Testis (tissue), 2 donors: Measurements from ENCODE around the gene DDX56.
"Not testable (repeated sequence)": the region's sequence is repeated elsewhere in the genome, so short reads cannot be mapped to it uniquely, and the experiment has no call there.

Experiments
- POLR2A ChIP-seq: fragments of 450-650 bp; IDR thresholded peaks from one replicate; pipeline ENCODE4 v1.6.1; 2017; ENCODE audit warnings: antibody characterized with exemption, mild to moderate bottlenecking, moderate library complexity
- TF ChIP-seq, protein P1 (sequence below), 3 experiments: fragments of 450-650 bp in 2 of 3; fragments of 200-600 bp in 1 of 3; sonication (generic) in 1 of 3; IDR thresholded peaks; one replicate each; pipeline ENCODE4 v1.5.1; 2016 to 2019; ENCODE audit warnings: antibody characterized with exemption in 3 of 3, mild to moderate bottlenecking in 2 of 3, moderate library complexity in 1 of 3

DNA sequence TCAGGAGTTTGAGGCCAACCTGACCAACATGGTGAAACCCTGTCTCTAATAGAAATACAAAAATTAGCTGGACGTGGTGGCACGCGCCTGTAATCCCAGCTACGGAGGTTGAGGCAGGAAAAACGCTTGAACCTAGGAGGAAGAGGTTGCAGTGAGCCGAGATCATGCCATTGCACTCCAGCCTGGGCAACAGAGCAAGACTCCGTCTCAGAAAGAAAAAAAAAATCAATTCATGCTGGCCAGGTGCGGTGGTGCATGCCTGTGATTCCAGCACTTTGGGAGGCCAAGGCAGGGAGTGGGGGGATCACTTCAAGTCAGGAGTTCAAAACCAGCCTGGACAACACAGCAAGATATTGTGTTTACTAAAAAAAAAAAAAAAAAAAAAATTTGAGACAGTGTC is 23.5 kb upstream of the DDX56 start:
- TF ChIP-seq, protein P1, sequence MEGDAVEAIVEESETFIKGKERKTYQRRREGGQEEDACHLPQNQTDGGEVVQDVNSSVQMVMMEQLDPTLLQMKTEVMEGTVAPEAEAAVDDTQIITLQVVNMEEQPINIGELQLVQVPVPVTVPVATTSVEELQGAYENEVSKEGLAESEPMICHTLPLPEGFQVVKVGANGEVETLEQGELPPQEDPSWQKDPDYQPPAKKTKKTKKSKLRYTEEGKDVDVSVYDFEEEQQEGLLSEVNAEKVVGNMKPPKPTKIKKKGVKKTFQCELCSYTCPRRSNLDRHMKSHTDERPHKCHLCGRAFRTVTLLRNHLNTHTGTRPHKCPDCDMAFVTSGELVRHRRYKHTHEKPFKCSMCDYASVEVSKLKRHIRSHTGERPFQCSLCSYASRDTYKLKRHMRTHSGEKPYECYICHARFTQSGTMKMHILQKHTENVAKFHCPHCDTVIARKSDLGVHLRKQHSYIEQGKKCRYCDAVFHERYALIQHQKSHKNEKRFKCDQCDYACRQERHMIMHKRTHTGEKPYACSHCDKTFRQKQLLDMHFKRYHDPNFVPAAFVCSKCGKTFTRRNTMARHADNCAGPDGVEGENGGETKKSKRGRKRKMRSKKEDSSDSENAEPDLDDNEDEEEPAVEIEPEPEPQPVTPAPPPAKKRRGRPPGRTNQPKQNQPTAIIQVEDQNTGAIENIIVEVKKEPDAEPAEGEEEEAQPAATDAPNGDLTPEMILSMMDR (IDR thresholded peaks at IDR 0.05), result not testable (repeated sequence)
- not testable (repeated sequence) for TF ChIP-seq POLR2A
